ENCODE data around the gene SMPD3. TPM values are rescaled to one million over a fixed set of nuclear protein-coding genes. Genes with fewer than 3 reads are reported as not detected.

SMPD3 gene
- total and polyA plus RNA-seq, 2 of the 4 experiments (the other 2 are of a cell fraction) = not detected

DNA sequence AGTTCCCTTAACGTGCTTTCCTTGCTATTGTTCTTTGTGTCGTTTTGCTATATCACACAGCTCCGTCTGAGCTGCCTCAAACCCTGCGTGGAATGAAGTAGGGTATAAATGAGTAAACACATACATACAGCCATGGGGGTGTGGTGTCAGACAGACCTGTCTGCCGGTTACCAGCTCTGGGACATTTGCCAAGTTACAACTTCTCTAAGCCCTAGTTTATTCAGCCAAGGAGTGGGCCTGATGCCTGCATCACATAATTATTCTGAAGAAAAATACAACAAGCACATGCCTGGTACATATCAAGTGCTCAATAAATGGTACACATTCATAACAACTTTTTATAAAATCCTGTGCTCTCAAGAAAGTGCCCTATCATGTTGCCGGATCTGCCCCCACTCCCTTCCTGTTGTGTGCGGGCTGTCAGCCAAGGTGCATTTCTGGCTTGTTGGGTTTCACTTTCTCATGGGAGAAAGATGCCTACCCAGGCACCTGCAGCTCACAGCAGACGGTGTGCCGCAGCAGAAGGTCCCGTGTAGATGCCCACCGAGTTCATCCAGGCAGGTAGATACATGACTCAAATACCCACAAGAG, 30.5 kb downstream of the SMPD3 start:
- H2BK20ac ChIP-seq (ENCODE audit: low read depth, low read length) = no peak overlapping the region

More for the DNA sequence above, 30.5 kb downstream of the SMPD3 start:
- ATAC-seq (ENCODE audit: low read depth) (no peak), DNase-seq (no peak)
- no peaks in the 10 kb centered on the region for H3K4me1 ChIP-seq (ENCODE audit: control insufficient read depth, insufficient read depth, low read length)
- no peak overlapping the region for H2BK15ac ChIP-seq (ENCODE audit: low read depth, low read length)
- TF ChIP-seq CEBPB (IDR thresholded peaks at IDR 0.05; ENCODE audit: low read depth, low read length) (no peak), CHD1 (IDR thresholded peaks at IDR 0.05; ENCODE audit: low read depth, low read length) (no peak), BHLHE40 (IDR thresholded peaks at IDR 0.05; ENCODE audit: low read depth, low read length) (no peak), NFE2L2 (IDR thresholded peaks at IDR 0.05; ENCODE audit: low read depth, low read length) (no peak), SMC3 (IDR thresholded peaks at IDR 0.05; ENCODE audit: low read depth, low read length) (no peak), MAFK (IDR thresholded peaks at IDR 0.05; ENCODE audit: low read depth, low read length) (no peak), RAD21 (IDR thresholded peaks at IDR 0.05; ENCODE audit: low read length) (no peak), POLR2A (IDR thresholded peaks at IDR 0.05; ENCODE audit: low read depth, low read length) (no peak), RCOR1 (IDR thresholded peaks at IDR 0.05; ENCODE audit: insufficient replicate concordance, low read length) (no peak), MAZ (IDR thresholded peaks at IDR 0.05; ENCODE audit: borderline replicate concordance, low read depth, low read length) (no peak)
- TF ChIP-seq, protein P1, sequence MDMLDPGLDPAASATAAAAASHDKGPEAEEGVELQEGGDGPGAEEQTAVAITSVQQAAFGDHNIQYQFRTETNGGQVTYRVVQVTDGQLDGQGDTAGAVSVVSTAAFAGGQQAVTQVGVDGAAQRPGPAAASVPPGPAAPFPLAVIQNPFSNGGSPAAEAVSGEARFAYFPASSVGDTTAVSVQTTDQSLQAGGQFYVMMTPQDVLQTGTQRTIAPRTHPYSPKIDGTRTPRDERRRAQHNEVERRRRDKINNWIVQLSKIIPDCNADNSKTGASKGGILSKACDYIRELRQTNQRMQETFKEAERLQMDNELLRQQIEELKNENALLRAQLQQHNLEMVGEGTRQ (IDR thresholded peaks at IDR 0.05; ENCODE audit: low read depth, low read length) = no peak
- TF ChIP-seq, protein P2, sequence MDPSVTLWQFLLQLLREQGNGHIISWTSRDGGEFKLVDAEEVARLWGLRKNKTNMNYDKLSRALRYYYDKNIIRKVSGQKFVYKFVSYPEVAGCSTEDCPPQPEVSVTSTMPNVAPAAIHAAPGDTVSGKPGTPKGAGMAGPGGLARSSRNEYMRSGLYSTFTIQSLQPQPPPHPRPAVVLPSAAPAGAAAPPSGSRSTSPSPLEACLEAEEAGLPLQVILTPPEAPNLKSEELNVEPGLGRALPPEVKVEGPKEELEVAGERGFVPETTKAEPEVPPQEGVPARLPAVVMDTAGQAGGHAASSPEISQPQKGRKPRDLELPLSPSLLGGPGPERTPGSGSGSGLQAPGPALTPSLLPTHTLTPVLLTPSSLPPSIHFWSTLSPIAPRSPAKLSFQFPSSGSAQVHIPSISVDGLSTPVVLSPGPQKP (IDR thresholded peaks at IDR 0.05; ENCODE audit: borderline replicate concordance, low read depth, low read length) = no peak
- TF ChIP-seq, protein P3, sequence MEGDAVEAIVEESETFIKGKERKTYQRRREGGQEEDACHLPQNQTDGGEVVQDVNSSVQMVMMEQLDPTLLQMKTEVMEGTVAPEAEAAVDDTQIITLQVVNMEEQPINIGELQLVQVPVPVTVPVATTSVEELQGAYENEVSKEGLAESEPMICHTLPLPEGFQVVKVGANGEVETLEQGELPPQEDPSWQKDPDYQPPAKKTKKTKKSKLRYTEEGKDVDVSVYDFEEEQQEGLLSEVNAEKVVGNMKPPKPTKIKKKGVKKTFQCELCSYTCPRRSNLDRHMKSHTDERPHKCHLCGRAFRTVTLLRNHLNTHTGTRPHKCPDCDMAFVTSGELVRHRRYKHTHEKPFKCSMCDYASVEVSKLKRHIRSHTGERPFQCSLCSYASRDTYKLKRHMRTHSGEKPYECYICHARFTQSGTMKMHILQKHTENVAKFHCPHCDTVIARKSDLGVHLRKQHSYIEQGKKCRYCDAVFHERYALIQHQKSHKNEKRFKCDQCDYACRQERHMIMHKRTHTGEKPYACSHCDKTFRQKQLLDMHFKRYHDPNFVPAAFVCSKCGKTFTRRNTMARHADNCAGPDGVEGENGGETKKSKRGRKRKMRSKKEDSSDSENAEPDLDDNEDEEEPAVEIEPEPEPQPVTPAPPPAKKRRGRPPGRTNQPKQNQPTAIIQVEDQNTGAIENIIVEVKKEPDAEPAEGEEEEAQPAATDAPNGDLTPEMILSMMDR (conservative IDR thresholded peaks at IDR 0.05; ENCODE audit: low read depth, low read length) = no peak
- H3K9me3 ChIP-seq (ENCODE audit: control insufficient read depth, insufficient read depth, low read length) = no peaks in the 10 kb centered on the region
- no peak overlapping the region for H3K23ac ChIP-seq (ENCODE audit: low read depth, low read length)
- H3K27me3 ChIP-seq (ENCODE audit: control insufficient read depth, insufficient read depth, low read length) = peaks cover 65% of the 10 kb centered on the region
- no peak overlapping the region for H4K5ac ChIP-seq (ENCODE audit: low read depth, low read length)
- no peak overlapping the region for H3K18ac ChIP-seq (ENCODE audit: low read depth, low read length)
- no peak overlapping the region for H3K14ac ChIP-seq (replicated peaks; ENCODE audit: low read depth, low read length)
- no peak overlapping the region for H4K8ac ChIP-seq (ENCODE audit: low read depth in 2 of 2, low read length in 2 of 2)
- no TSS peak for BruUV-seq (replicated peaks)
- no peak overlapping the region for H3K27ac ChIP-seq (ENCODE audit: insufficient read depth, low read length)
- H3K79me1 ChIP-seq (ENCODE audit: low read depth in 1 of 2, low read length in 2 of 2) = no peaks in the 10 kb centered on the region
- H4K20me1 ChIP-seq (ENCODE audit: insufficient read depth, low read length) = no peaks in the 10 kb centered on the region
- dilution Hi-C loops (cut with HindIII; ENCODE audit: low sequenced_read_pairs, unreplicated experiment) = no loop called here
- H3K4ac ChIP-seq (ENCODE audit: low read depth, low read length) = no peak overlapping the region
- no peaks in the 10 kb centered on the region for H3K36me3 ChIP-seq (ENCODE audit: control insufficient read depth, insufficient read depth, low read length)
- no peak overlapping the region for H3K4me3 ChIP-seq (ENCODE audit: insufficient read depth, low read depth, low read length)
- POLR2A ChIA-PET (ENCODE audit: unreplicated experiment) = no interaction called here
- H2AK9ac ChIP-seq (replicated peaks; ENCODE audit: low read depth, low read length, poor library complexity) = no peak overlapping the region
- H2AFZ ChIP-seq (replicated peaks; ENCODE audit: low read length, poor library complexity) = no peak overlapping the region
- H4K91ac ChIP-seq (ENCODE audit: insufficient read depth, low read depth, low read length) = no peak overlapping the region
- no peak overlapping the region for H3K56ac ChIP-seq (ENCODE audit: extremely low read depth, insufficient read depth, low read length)
- H3K4me2 ChIP-seq (ENCODE audit: low read depth, low read length) = no peak overlapping the region
- H2BK5ac ChIP-seq (ENCODE audit: low read depth, low read length, poor library complexity, severe bottlenecking) = no peak overlapping the region
- intact Hi-C loops (cut with micrococcal nuclease) = no loop called here
- CTCF ChIA-PET = no interaction called here
- no peak overlapping the region for H2BK120ac ChIP-seq (ENCODE audit: low read depth, low read length)
- 69% methylated on average over 2 of the region's 11 CpGs; no CpG with 5 or more reads in 1 of the 2 experiments for WGBS, 2 experiments (ENCODE audit: extremely low coverage in 2 of 2, insufficient read length in 1 of 2)
- no peak overlapping the region for H3K9ac ChIP-seq (ENCODE audit: low read depth, low read length)
- no peaks in the 10 kb centered on the region for H3K9me1 ChIP-seq (ENCODE audit: insufficient read depth, low read length)
- H2AK5ac ChIP-seq (ENCODE audit: low read depth, low read length) = no peak overlapping the region
- in situ Hi-C loops (cut with MboI; ENCODE audit: low sequenced_read_pairs) = no loop called here

Measured in IMR-90 (cell line).